MM.1S (cell line): ENCODE data around the gene TSPAN3.

Experiments
- DNase-seq: peaks from one replicate; pipeline ENCODE4 v3.0.0-alpha.2; 2015
- H2AFZ ChIP-seq: fragments of 300-600 bp; sonication (generic); 2 replicates; pipeline ENCODE4 v1.6.0; 2016; ENCODE audit warnings: antibody characterized with exemption, low read length
- H3F3A ChIP-seq: fragments of 300-600 bp; sonication (generic); 2 replicates; pipeline ENCODE4 v1.6.1; 2016; ENCODE audit warnings: mild to moderate bottlenecking, antibody characterized with exemption, low read length, moderate library complexity, mixed read lengths; ENCODE audit not compliant: insufficient read depth
- H3K27ac ChIP-seq: fragments of 300-600 bp; sonication (generic); 2 replicates; pipeline ENCODE4 v1.5.1; 2016; ENCODE audit warnings: mild to moderate bottlenecking, low read length
- H3K27me3 ChIP-seq: fragments of 300-600 bp; sonication (generic); replicated peaks from 2 replicates; pipeline ENCODE4 v1.6.0; 2016; ENCODE audit warnings: low read length; ENCODE audit not compliant: insufficient read depth
- H3K36me3 ChIP-seq: fragments of 300-600 bp; sonication (generic); replicated peaks from 2 replicates; pipeline ENCODE4 v1.6.1; 2016; ENCODE audit warnings: mild to moderate bottlenecking, low read length, mixed read lengths; ENCODE audit not compliant: insufficient read depth
- H3K4me1 ChIP-seq: fragments of 300-600 bp; sonication (generic); 2 replicates; pipeline ENCODE4 v1.6.1; 2016; ENCODE audit warnings: low read length, mixed read lengths
- H3K4me2 ChIP-seq: fragments of 300-600 bp; sonication (generic); 2 replicates; pipeline ENCODE4 v1.6.0; 2016; ENCODE audit warnings: low read depth, low read length
- H3K4me3 ChIP-seq: fragments of 300-600 bp; sonication (generic); 2 replicates; pipeline ENCODE4 v1.5.1; 2016; ENCODE audit warnings: low read length, mixed read lengths
- H3K79me2 ChIP-seq: fragments of 300-600 bp; sonication (generic); 2 replicates; pipeline ENCODE4 v1.6.1; 2016; ENCODE audit warnings: mixed run types, low read length, mixed read lengths
- H3K9ac ChIP-seq: fragments of 300-600 bp; sonication (generic); 2 replicates; pipeline ENCODE4 v1.6.1; 2016; ENCODE audit warnings: low read length, mixed read lengths
- H3K9me2 ChIP-seq: fragments of 300-600 bp; sonication (generic); replicated peaks from 2 replicates; pipeline ENCODE4 v1.6.1; 2016; ENCODE audit warnings: mild to moderate bottlenecking, low read length, mixed read lengths; ENCODE audit not compliant: insufficient read depth
- H3K9me3 ChIP-seq: fragments of 300-600 bp; sonication (generic); replicated peaks from 2 replicates; pipeline ENCODE4 v1.6.1; 2016; ENCODE audit warnings: mild to moderate bottlenecking, low read length, mixed read lengths; ENCODE audit not compliant: insufficient read depth
- H4K20me1 ChIP-seq: fragments of 300-600 bp; sonication (generic); 2 replicates; pipeline ENCODE4 v1.6.1; 2016; ENCODE audit warnings: mild to moderate bottlenecking, low read length, moderate library complexity, mixed read lengths; ENCODE audit not compliant: insufficient read depth
- CTCF ChIP-seq: fragments of 300-600 bp; sonication (generic); IDR thresholded peaks from 2 replicates; pipeline ENCODE4 v1.5.1; 2016; ENCODE audit warnings: antibody characterized with exemption, low read length, mixed read lengths
- EZH2 ChIP-seq: fragments of 300-600 bp; sonication (generic); optimal IDR thresholded peaks from 2 replicates; pipeline ENCODE3; 2017; ENCODE audit warnings: low read depth, mild to moderate bottlenecking, antibody characterized with exemption, low read length, mixed read lengths
- EZH2phosphoT487 ChIP-seq: fragments of 300-600 bp; sonication (generic); IDR thresholded peaks from 2 replicates; pipeline ENCODE4 v1.6.1; 2018; ENCODE audit warnings: antibody characterized with exemption, low read length

TSPAN3 gene

DNA sequence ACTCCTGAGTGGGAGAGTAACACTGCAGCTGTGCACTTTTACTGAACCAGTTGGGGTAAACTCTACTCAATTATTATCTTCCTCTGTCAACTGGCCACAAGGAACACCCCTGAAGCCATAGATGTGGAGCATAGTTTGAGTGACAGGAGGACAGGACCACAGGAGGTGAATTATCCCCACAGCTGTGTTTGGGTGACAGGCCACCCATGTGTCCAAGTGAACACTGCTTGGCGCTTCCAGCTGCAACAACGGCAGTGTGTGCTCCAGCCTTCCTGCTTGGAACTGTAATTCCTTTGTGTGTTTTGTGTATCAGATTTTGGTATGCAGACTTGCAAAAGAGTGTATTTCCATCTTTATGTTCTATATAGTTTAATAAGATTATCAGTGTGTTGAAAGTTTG lies 20.2 kb upstream of the TSPAN3 start:
- Histone ChIP-seq H3K4me3 (no peak overlapping the region), H2AFZ (no peak overlapping the region), H3K27ac (no peak overlapping the region), H4K20me1 (no peaks in the 10 kb centered on the region), H3K9me2 (no peaks in the 10 kb centered on the region), H3K4me2 (no peak overlapping the region), H3K4me1 (no peaks in the 10 kb centered on the region), H3K9ac (no peak overlapping the region), H3K79me2 (no peaks in the 10 kb centered on the region), H3F3A (no peaks in the 10 kb centered on the region), H3K36me3 (no peaks in the 10 kb centered on the region), H3K27me3 (no peaks in the 10 kb centered on the region), H3K9me3 (no peaks in the 10 kb centered on the region)
- no peak for DNase-seq
- no peak for TF ChIP-seq EZH2phosphoT487
- no peak for TF ChIP-seq CTCF
- TF ChIP-seq EZH2, result no peak

GRCh38 chr15:77087213-77087612 lies 16.3 kb upstream of the TSPAN3 start:
- Histone ChIP-seq H3K4me1 (no peaks in the 10 kb centered on the region), H3K9ac (no peak overlapping the region), H3F3A (no peaks in the 10 kb centered on the region), H3K27ac (no peak overlapping the region), H3K9me3 (no peaks in the 10 kb centered on the region), H3K4me2 (no peak overlapping the region), H3K36me3 (no peaks in the 10 kb centered on the region), H3K9me2 (no peaks in the 10 kb centered on the region), H3K27me3 (no peaks in the 10 kb centered on the region), H3K79me2 (no peaks in the 10 kb centered on the region), H2AFZ (no peak overlapping the region), H3K4me3 (no peak overlapping the region), H4K20me1 (no peaks in the 10 kb centered on the region)
- TF ChIP-seq EZH2phosphoT487, result no peak
- TF ChIP-seq EZH2, result no peak
- no peak for TF ChIP-seq CTCF
- no peak for DNase-seq

DNA sequence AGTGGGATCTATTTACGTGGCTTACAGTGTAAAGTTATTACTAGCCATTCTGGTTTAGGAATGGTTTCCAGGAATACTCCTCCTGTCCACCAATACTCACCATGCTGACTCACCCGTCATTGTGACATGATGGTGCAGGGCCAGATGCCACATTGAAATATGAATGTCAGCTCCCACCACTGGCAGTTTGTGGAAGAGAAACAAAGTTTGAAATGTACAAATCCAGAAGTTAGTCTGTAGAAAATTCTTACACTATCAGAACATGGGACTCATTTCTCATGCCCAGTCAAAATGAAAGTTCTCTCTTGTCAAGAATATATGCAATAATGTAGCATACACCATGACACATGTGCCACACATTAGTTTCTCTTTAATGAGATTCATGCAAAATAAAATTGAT lies 14.4 kb upstream of the TSPAN3 start:
- DNase-seq, result no peak
- no peaks in the 10 kb centered on the region for H3K9me3 ChIP-seq
- H3F3A ChIP-seq, result no peaks in the 10 kb centered on the region
- no peaks in the 10 kb centered on the region for H3K4me1 ChIP-seq
- H3K79me2 ChIP-seq, result no peaks in the 10 kb centered on the region
- no peak overlapping the region for H2AFZ ChIP-seq
- H4K20me1 ChIP-seq, result no peaks in the 10 kb centered on the region
- no peak overlapping the region for H3K4me2 ChIP-seq
- no peaks in the 10 kb centered on the region for H3K36me3 ChIP-seq
- no peak overlapping the region for H3K4me3 ChIP-seq
- H3K27me3 ChIP-seq, result no peaks in the 10 kb centered on the region
- no peak overlapping the region for H3K27ac ChIP-seq
- no peaks in the 10 kb centered on the region for H3K9me2 ChIP-seq
- no peak overlapping the region for H3K9ac ChIP-seq
- no peak for TF ChIP-seq EZH2phosphoT487
- no peak for TF ChIP-seq CTCF
- no peak for TF ChIP-seq EZH2

DNA sequence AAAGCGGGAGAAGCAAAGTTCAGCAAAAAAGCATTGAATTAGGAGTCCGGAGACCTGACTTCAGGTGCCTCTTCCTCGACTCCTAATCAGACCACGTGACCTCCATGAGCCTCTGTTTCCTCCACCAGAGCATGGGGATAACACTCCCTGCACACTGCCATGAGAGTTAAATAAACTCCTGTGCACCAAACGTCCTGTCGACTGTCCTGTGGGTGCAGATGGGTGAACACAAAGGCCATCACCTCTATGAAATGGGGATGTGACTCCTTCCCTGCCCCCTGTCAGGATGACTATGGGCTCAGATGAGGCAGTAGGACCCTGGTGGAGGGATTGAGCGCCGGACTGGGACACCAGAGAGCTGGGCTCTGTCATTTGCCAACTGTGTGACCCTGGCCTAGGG lies 13.5 kb upstream of the TSPAN3 start:
- Histone ChIP-seq H3K4me1 (no peaks in the 10 kb centered on the region), H3F3A (no peaks in the 10 kb centered on the region), H3K9me2 (no peaks in the 10 kb centered on the region), H3K9me3 (no peaks in the 10 kb centered on the region), H3K27me3 (no peaks in the 10 kb centered on the region), H2AFZ (no peak overlapping the region), H3K36me3 (no peaks in the 10 kb centered on the region), H3K4me3 (no peak overlapping the region), H3K79me2 (no peaks in the 10 kb centered on the region), H3K27ac (no peak overlapping the region), H4K20me1 (no peaks in the 10 kb centered on the region), H3K9ac (no peak overlapping the region), H3K4me2 (no peak overlapping the region)
- TF ChIP-seq EZH2 (no peak), CTCF (no peak), EZH2phosphoT487 (no peak)
- DNase-seq, result no peak
